H1 (cell line): ENCODE results near the gene ARHGEF28. TPM values are rescaled to one million over a fixed set of nuclear protein-coding genes. Genes with fewer than 3 reads are reported as not detected.

ENCODE experiments used
- CTCF ChIA-PET: fragments of 300-600 bp; sonication (Branson Sonifier 250); formaldehyde crosslinking; loops from one replicate; lab custom pipeline; 2021; ENCODE audit not compliant: partially characterized antibody; lab: Charles Lee
- POLR2A ChIA-PET: fragments of 300-600 bp; sonication (Branson Sonifier 250); formaldehyde crosslinking; loops from one replicate; lab custom pipeline; 2021; ENCODE audit warnings: inconsistent platforms; ENCODE audit not compliant: partially characterized antibody; lab: Charles Lee
- DNase-seq, 2 experiments: peaks; one replicate each; pipeline versions ENCODE4 v3.0.0 to v3.0.0-alpha.2; 2010 to 2022; ENCODE audit warnings: low spot score in 2 of 2, low read depth in 1 of 2, mixed read lengths in 1 of 2
- FAIRE-seq: peaks from 2 replicates; lab custom pipeline; 2011; peaks lifted over from hg19 to GRCh38; lab: Jason Lieb, UNC
- H2AFZ ChIP-seq: 2 replicates; pipeline ENCODE4 v1.8.1; 2012; ENCODE audit warnings: low read length, inconsistent platforms
- H2AK5ac ChIP-seq: 2 replicates; pipeline ENCODE4 v1.6.1; 2013; ENCODE audit warnings: low read depth, low read length
- H2BK120ac ChIP-seq: replicated peaks from 2 replicates; pipeline ENCODE3; 2013; ENCODE audit warnings: low read depth, low read length, inconsistent platforms
- H2BK12ac ChIP-seq: 2 replicates; pipeline ENCODE4 v1.6.1; 2013; ENCODE audit warnings: low read depth, low read length
- H2BK15ac ChIP-seq: 2 replicates; pipeline ENCODE4 v1.6.1; 2013; ENCODE audit warnings: low read length
- H2BK20ac ChIP-seq: 2 replicates; pipeline ENCODE4 v1.6.1; 2013; ENCODE audit warnings: low read length
- H2BK5ac ChIP-seq: 2 replicates; pipeline ENCODE4 v1.6.1; 2013; ENCODE audit warnings: low read depth, low read length
- H3K14ac ChIP-seq: 2 replicates; pipeline ENCODE4 v1.6.1; 2013; ENCODE audit warnings: inconsistent platforms; ENCODE audit not compliant: insufficient read length
- H3K18ac ChIP-seq: 2 replicates; pipeline ENCODE4 v1.6.1; 2013; ENCODE audit warnings: low read length; ENCODE audit errors: extremely low read depth
- H3K23ac ChIP-seq: 2 replicates; pipeline ENCODE4 v1.6.1; 2013; ENCODE audit warnings: inconsistent platforms; ENCODE audit not compliant: insufficient read length
- H3K23me2 ChIP-seq: 2 replicates; pipeline ENCODE4 v1.6.1; 2013; ENCODE audit warnings: low read depth, low read length
- H3K27ac ChIP-seq: 2 replicates; pipeline ENCODE4 v1.6.1; 2011; ENCODE audit warnings: low read depth, low read length, inconsistent platforms
- H3K27me3 ChIP-seq, 4 experiments: replicated peaks in 1 of 4; 1 replicate in 1 of 4; 2 replicates in 3 of 4; pipeline versions ENCODE4 v1.6.1 to v1.8.1; 2011 to 2013; ENCODE audit warnings: low read length in 3 of 4, mild to moderate bottlenecking in 3 of 4, inconsistent platforms in 2 of 4, mixed read lengths in 2 of 4, moderate library complexity in 1 of 4; ENCODE audit not compliant: control insufficient read depth in 3 of 4, insufficient read depth in 3 of 4; ENCODE audit errors: extremely low read depth in 1 of 4
- H3K36me3 ChIP-seq, 4 experiments: 2 replicates each; pipeline versions ENCODE4 v1.6.1 to v1.8.1; 2011 to 2013; ENCODE audit warnings: mild to moderate bottlenecking in 4 of 4, low read length in 3 of 4, moderate library complexity in 2 of 4, control low read depth in 1 of 4, inconsistent platforms in 1 of 4; ENCODE audit not compliant: insufficient read depth in 4 of 4, control insufficient read depth in 2 of 4
- H3K4ac ChIP-seq: replicated peaks from 2 replicates; pipeline ENCODE3; 2013; ENCODE audit warnings: low read length, low read depth, mixed read lengths, inconsistent platforms; ENCODE audit not compliant: insufficient read length
- H3K4me1 ChIP-seq, 4 experiments: replicated peaks in 1 of 4; 1 replicate in 1 of 4; 2 replicates in 3 of 4; pipeline versions ENCODE4 v1.6.1 to v1.8.1; 2011 to 2013; ENCODE audit warnings: low read length in 3 of 4, inconsistent platforms in 2 of 4, mixed read lengths in 1 of 4; ENCODE audit not compliant: insufficient read depth in 4 of 4, control insufficient read depth in 3 of 4
- H3K4me2 ChIP-seq, 2 experiments: 2 replicates each; pipeline versions ENCODE4 v1.6.1 to v1.8.1; 2011 to 2013; ENCODE audit warnings: low read depth in 2 of 2, low read length in 2 of 2, control low read depth in 1 of 2, inconsistent platforms in 1 of 2, mild to moderate bottlenecking in 1 of 2; ENCODE audit not compliant: insufficient read depth in 1 of 2
- H3K4me3 ChIP-seq, 4 experiments: fragments of 200-600, 300-600 bp in 1 of 4; sonication (generic), shearing (Covaris generic), sonication (Bioruptor Twin) in 1 of 4; 2 replicates each; pipeline versions ENCODE4 v1.5.1 to v1.8.1; 2011 to 2016; ENCODE audit warnings: low read length in 4 of 4, low read depth in 3 of 4, control low read depth in 2 of 4, inconsistent platforms in 2 of 4, mild to moderate bottlenecking in 2 of 4, mixed read lengths in 1 of 4, moderate library complexity in 1 of 4; ENCODE audit not compliant: insufficient read depth in 2 of 4; ENCODE audit errors: extremely low read depth in 1 of 4
- H3K56ac ChIP-seq: replicated peaks from 2 replicates; pipeline ENCODE3; 2013; ENCODE audit warnings: low read depth, mild to moderate bottlenecking, mixed read lengths, low read length, inconsistent platforms; ENCODE audit not compliant: insufficient read length
- H3K79me1 ChIP-seq: 2 replicates; pipeline ENCODE4 v1.6.1; 2013; ENCODE audit warnings: low read depth, low read length, control low read depth
- H3K79me2 ChIP-seq, 2 experiments: 2 replicates each; pipeline versions ENCODE4 v1.6.1 to v1.8.1; 2012 to 2013; ENCODE audit warnings: low read length in 2 of 2, mild to moderate bottlenecking in 2 of 2, inconsistent platforms in 1 of 2; ENCODE audit not compliant: insufficient read depth in 2 of 2, control insufficient read depth in 1 of 2
- H3K9ac ChIP-seq, 4 experiments: replicated peaks in 1 of 4; 1 replicate in 1 of 4; 2 replicates in 3 of 4; pipeline versions ENCODE4 v1.6.1 to v1.8.1; 2011 to 2013; ENCODE audit warnings: low read depth in 3 of 4, low read length in 3 of 4, control low read depth in 2 of 4, mild to moderate bottlenecking in 2 of 4, moderate library complexity in 2 of 4, inconsistent platforms in 1 of 4; ENCODE audit errors: extremely low read depth in 1 of 4
- H3K9me3 ChIP-seq, 2 experiments: 2 replicates each; pipeline versions ENCODE4 v1.6.1 to v1.8.1; 2012 to 2013; ENCODE audit warnings: mild to moderate bottlenecking in 2 of 2, moderate library complexity in 2 of 2, control low read depth in 1 of 2, inconsistent platforms in 1 of 2, low read depth in 1 of 2, low read length in 1 of 2, mixed read lengths in 1 of 2; ENCODE audit not compliant: insufficient read depth in 2 of 2
- H4K20me1 ChIP-seq, 2 experiments: replicated peaks in 1 of 2; 2 replicates each; pipeline versions ENCODE3 to v1.8.1; 2011 to 2013; ENCODE audit warnings: inconsistent platforms in 2 of 2, low read length in 2 of 2, mild to moderate bottlenecking in 1 of 2; ENCODE audit not compliant: insufficient read depth in 2 of 2, control insufficient read depth in 1 of 2
- H4K5ac ChIP-seq: 2 replicates; pipeline ENCODE4 v1.6.1; 2013; ENCODE audit warnings: low read length, low read depth, mixed read lengths, inconsistent platforms; ENCODE audit not compliant: insufficient read length
- H4K8ac ChIP-seq: 2 replicates; pipeline ENCODE4 v1.8.0; 2013; ENCODE audit warnings: mild to moderate bottlenecking, moderate library complexity, low read length, inconsistent platforms; ENCODE audit not compliant: insufficient read depth; ENCODE audit errors: extremely low read depth
- H4K91ac ChIP-seq: replicated peaks from 2 replicates; pipeline ENCODE3; 2013; ENCODE audit warnings: low read length, mixed read lengths, inconsistent platforms; ENCODE audit not compliant: insufficient read length
- CBX5 ChIP-seq: fragments of 300-800, 300-1000 bp; sonication (generic); IDR thresholded peaks from 2 replicates; pipeline ENCODE4 v1.7.1; 2016; ENCODE audit warnings: antibody characterized with exemption, low read length, low read depth
- CHD2 ChIP-seq: IDR thresholded peaks from 2 replicates; pipeline ENCODE4 v1.6.1; 2012; ENCODE audit warnings: low read length, improper control_type of control experiment
- GTF2F1 ChIP-seq: IDR thresholded peaks from 2 replicates; pipeline ENCODE4 v1.6.1; 2012; ENCODE audit warnings: low read depth, low read length, improper control_type of control experiment, borderline replicate concordance
- KDM1A ChIP-seq: fragments of 200-600, 300-600 bp; sonication (generic); IDR thresholded peaks from 2 replicates; pipeline ENCODE4 v1.7.1; 2016; ENCODE audit warnings: mild to moderate bottlenecking, low read length, borderline replicate concordance
- MAX ChIP-seq: IDR thresholded peaks from 2 replicates; pipeline ENCODE4 v1.6.1; 2012; ENCODE audit warnings: inconsistent platforms
- POLR2AphosphoS5 ChIP-seq: IDR thresholded peaks from 2 replicates; pipeline ENCODE4 v1.6.1; 2011; ENCODE audit warnings: low read depth, low read length
- POU5F1 ChIP-seq: IDR thresholded peaks from 2 replicates; pipeline ENCODE4 v1.6.1; 2011; ENCODE audit warnings: low read depth, mild to moderate bottlenecking, low read length, moderate library complexity
- RBBP5 ChIP-seq: IDR thresholded peaks from 2 replicates; pipeline ENCODE4 v1.7.1; 2012; ENCODE audit warnings: low read depth, mild to moderate bottlenecking, inconsistent platforms, low read length, moderate library complexity, borderline replicate concordance
- RNF2 ChIP-seq: fragments of 200-900, 300-1000 bp; sonication (generic); IDR thresholded peaks from 2 replicates; pipeline ENCODE4 v1.7.1; 2016; ENCODE audit warnings: borderline replicate concordance, low read depth, mild to moderate bottlenecking, antibody characterized with exemption, low read length; ENCODE audit not compliant: poor library complexity, severe bottlenecking; ENCODE audit errors: missing control alignments
- SIRT6 ChIP-seq: IDR thresholded peaks from one replicate; pipeline ENCODE4 v1.7.1; 2012; ENCODE audit warnings: low read length, inconsistent platforms
- SIX5 ChIP-seq: IDR thresholded peaks from 2 replicates; pipeline ENCODE4 v1.6.1; 2011; ENCODE audit warnings: mild to moderate bottlenecking, low read depth, low read length
- SP1 ChIP-seq: IDR thresholded peaks from 2 replicates; pipeline ENCODE4 v1.6.1; 2011; ENCODE audit warnings: low read depth, low read length
- SUZ12 ChIP-seq: fragments of 200-600 bp; sonication (generic); IDR thresholded peaks from 2 replicates; pipeline ENCODE4 v1.6.1; 2012; ENCODE audit warnings: mild to moderate bottlenecking, inconsistent platforms, low read length, moderate library complexity, mixed read lengths
- WGBS, 2 experiments: shearing (Covaris generic) in 1 of 2; methylation state at CpG; one replicate each; pipeline versions ENCODE4 v1.1.6 to v1.1.7; 2013 to 2015; ENCODE audit warnings: low lambda C conversion rate in 2 of 2, mixed read lengths in 2 of 2, inconsistent platforms in 1 of 2, low coverage in 1 of 2, missing lambda C conversion rate in 1 of 2; ENCODE audit not compliant: insufficient replicate concordance in 2 of 2, insufficient coverage in 1 of 2, insufficient read length in 1 of 2; ENCODE audit errors: extremely low coverage in 1 of 2, missing lambda C conversion rate in 1 of 2; 5-methylcytosine and 5-hydroxymethylcytosine counted together
- polyA plus RNA-seq, 7 experiments: library from polyadenylated mRNA; depleted of rRNA in 3 of 7; stranded (reverse) in 5 of 7; unstranded in 2 of 7; fragments of >200 nt in 5 of 7; fragments of 200-250 nt in 2 of 7; gene quantifications; 1 replicate in 5 of 7; 2 replicates in 1 of 7; 4 replicates in 1 of 7; pipeline versions ENCODE4 v1.2.1 to v1.2.3, GENCODE V29; 2011 to 2013; ENCODE audit warnings: missing spikeins in 2 of 7, mixed read lengths in 2 of 7
- total RNA-seq: library from RNA; stranded (reverse); fragmentation: NEBNext Ultra II Directional; extraction: Animal tissue kit (Norgen Biotek cat#: 25700); gene quantifications from 2 replicates; pipeline ENCODE4 v1.2.1, GENCODE V29; 2021

The ARHGEF28 gene
- total and polyA plus RNA-seq, 2 of the 8 experiments (the other 6 are each of a cell fraction or from before 2014, with no cell fraction given), result 0.33 to 1.0 TPM

- Histone ChIP-seq H3K14ac (no peak overlapping the region), H3K4me3 (no peak overlapping the region), H3K79me2 (no peaks in the 10 kb centered on the region), H3K56ac (no peak overlapping the region), H3K4ac (no peak overlapping the region), H3K23me2 (no peaks in the 10 kb centered on the region; the same call in 1 of the 2 replicates), H3K4me2 (no peak overlapping the region), H2BK5ac (no peak overlapping the region), H3K9me3 (no peaks in the 10 kb centered on the region), H3K23ac (no peak overlapping the region), H3K4me1 (no peaks in the 10 kb centered on the region), H4K8ac (no peak overlapping the region), H3K27me3 (no peaks in the 10 kb centered on the region), H2BK15ac (no peak overlapping the region), H4K5ac (no peak overlapping the region), H3K9ac (no peak overlapping the region), H2BK120ac (no peak overlapping the region), H2AFZ (no peak overlapping the region), H2BK20ac (no peak overlapping the region), H2BK12ac (no peak overlapping the region), H3K79me1 (no peaks in the 10 kb centered on the region), H4K20me1 (no peaks in the 10 kb centered on the region), H2AK5ac (no peak overlapping the region), H3K18ac (no peak overlapping the region), H4K91ac (no peak overlapping the region), H3K27ac (no peak overlapping the region), H3K36me3 (no peaks in the 10 kb centered on the region)
- POLR2A ChIA-PET, result no interaction called here
- CTCF ChIA-PET, result no interaction called here
- DNase-seq (no peak), FAIRE-seq (no peak)
- WGBS, 2 experiments, result 88% methylated on average over 7 of the region's 7 CpGs; no CpG with 5 or more reads in 1 of the 2 experiments
- TF ChIP-seq POU5F1 (no peak), MAX (no peak), CBX5 (no peak), RBBP5 (no peak), SIX5 (no peak), GTF2F1 (no peak), SUZ12 (no peak), CHD2 (no peak), POLR2AphosphoS5 (no peak), SIRT6 (no peak), RNF2 (no peak), KDM1A (no peak), SP1 (no peak)
Measured at GRCh38 chr5:73825199-73825598, 199.2 kb downstream of the ARHGEF28 start.
